PC-3 (cell line): Measurements from ENCODE around the gene PLXNB1.

Source experiments
- CTCF ChIP-seq: fragments of 300-600 bp; sonication (generic); conservative IDR thresholded peaks from 2 replicates; pipeline ENCODE4 v1.5.1; 2017; ENCODE audit warnings: antibody characterized with exemption, low read depth, mild to moderate bottlenecking, low read length
- EZH2 ChIP-seq: fragments of 300-600 bp; sonication (generic); IDR thresholded peaks from one replicate; pipeline ENCODE4 v1.6.1; 2017; ENCODE audit warnings: antibody characterized with exemption, mild to moderate bottlenecking, low read length; ENCODE audit not compliant: unreplicated experiment
- EZH2phosphoT487 ChIP-seq: fragments of 300-600 bp; sonication (generic); IDR thresholded peaks from 2 replicates; pipeline ENCODE4 v1.6.1; 2018; ENCODE audit warnings: mild to moderate bottlenecking, antibody characterized with exemption, low read length, borderline replicate concordance

- TF ChIP-seq CTCF = no peak
- TF ChIP-seq EZH2phosphoT487 = no peak
- TF ChIP-seq EZH2 = no peak
These were observed 2.8 kb downstream of the PLXNB1 start for GRCh38 chr3:48426944-48427629.
